ENCODE measurements around the gene CSF1.
A peak's percentile ranks its signal among the peaks of the same experiment; 100 is the strongest.

Gene CSF1

GRCh38 chr1:109907190-109907774 is 3.4 kb upstream of the CSF1 start:
- DNase-seq (ENCODE audit: low read depth): no peak
- no peak for TF ChIP-seq CTCF (conservative IDR thresholded peaks at IDR 0.05; ENCODE audit: control insufficient read depth, insufficient read depth, low read depth, low read length)
- H3K4me3 ChIP-seq (ENCODE audit: control insufficient read depth, low read depth, low read length): no peak overlapping the region

GRCh38 chr1:109908836-109909235 is 1.8 kb upstream of the CSF1 start:
- no peak for TF ChIP-seq CTCF (conservative IDR thresholded peaks at IDR 0.05; ENCODE audit: control insufficient read depth, insufficient read depth, low read depth, low read length)
- DNase-seq (ENCODE audit: low read depth): no peak
- H3K4me3 ChIP-seq (ENCODE audit: control insufficient read depth, low read depth, low read length): no peak overlapping the region

GRCh38 chr1:109909561-109909960 is 1.1 kb upstream of the CSF1 start:
- H3K4me3 ChIP-seq (ENCODE audit: control insufficient read depth, low read depth, low read length): no peak overlapping the region
- DNase-seq (ENCODE audit: low read depth): no peak
- TF ChIP-seq CTCF (conservative IDR thresholded peaks at IDR 0.05; ENCODE audit: control insufficient read depth, insufficient read depth, low read depth, low read length): no peak

- TF ChIP-seq CTCF (conservative IDR thresholded peaks at IDR 0.05; ENCODE audit: control insufficient read depth, insufficient read depth, low read depth, low read length): no peak
- DNase-seq (ENCODE audit: low read depth): no peak
- H3K4me3 ChIP-seq (ENCODE audit: control insufficient read depth, low read depth, low read length): peak overlapping the region; percentile 92
Measured at GRCh38 chr1:109910963-109911798, 532 bp downstream of the CSF1 start.

- no peak for DNase-seq (ENCODE audit: low read depth)
- no peak for TF ChIP-seq CTCF (conservative IDR thresholded peaks at IDR 0.05; ENCODE audit: control insufficient read depth, insufficient read depth, low read depth, low read length)
- H3K4me3 ChIP-seq (ENCODE audit: control insufficient read depth, low read depth, low read length): peak overlapping the region; percentile 92
Measured at GRCh38 chr1:109912214-109912861, 1.7 kb downstream of the CSF1 start.

DNA sequence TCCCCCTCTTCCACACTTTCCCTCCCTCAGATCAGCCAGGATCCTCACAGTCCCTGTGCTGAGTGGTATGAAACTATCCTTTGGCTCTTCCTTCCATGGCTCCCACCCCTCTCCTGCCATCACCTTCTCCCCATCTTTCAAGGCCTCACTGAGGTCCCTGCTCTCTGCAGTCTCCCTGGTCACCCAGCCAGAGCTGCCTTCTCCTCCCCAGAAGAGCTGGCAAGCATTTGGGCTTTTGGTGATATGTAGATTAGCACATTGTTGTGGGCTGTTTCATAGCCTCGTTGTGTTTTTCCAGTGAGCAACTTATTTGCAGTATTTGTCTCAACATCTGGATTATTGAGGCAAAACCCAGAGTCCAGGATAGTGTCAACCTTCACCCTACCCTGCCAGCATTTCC is 2.2 kb downstream of the CSF1 start:
- peak; percentile 65 for DNase-seq (ENCODE audit: low read depth)
- H3K4me3 ChIP-seq (ENCODE audit: control insufficient read depth, low read depth, low read length): peak overlapping the region; percentile 92

More for the DNA sequence above, 2.2 kb downstream of the CSF1 start:
- TF ChIP-seq CTCF (conservative IDR thresholded peaks at IDR 0.05; ENCODE audit: control insufficient read depth, insufficient read depth, low read depth, low read length): no peak

Measured in fibroblast of mammary gland (primary cell).